ENCODE results near the gene CHAF1A.

DNA sequence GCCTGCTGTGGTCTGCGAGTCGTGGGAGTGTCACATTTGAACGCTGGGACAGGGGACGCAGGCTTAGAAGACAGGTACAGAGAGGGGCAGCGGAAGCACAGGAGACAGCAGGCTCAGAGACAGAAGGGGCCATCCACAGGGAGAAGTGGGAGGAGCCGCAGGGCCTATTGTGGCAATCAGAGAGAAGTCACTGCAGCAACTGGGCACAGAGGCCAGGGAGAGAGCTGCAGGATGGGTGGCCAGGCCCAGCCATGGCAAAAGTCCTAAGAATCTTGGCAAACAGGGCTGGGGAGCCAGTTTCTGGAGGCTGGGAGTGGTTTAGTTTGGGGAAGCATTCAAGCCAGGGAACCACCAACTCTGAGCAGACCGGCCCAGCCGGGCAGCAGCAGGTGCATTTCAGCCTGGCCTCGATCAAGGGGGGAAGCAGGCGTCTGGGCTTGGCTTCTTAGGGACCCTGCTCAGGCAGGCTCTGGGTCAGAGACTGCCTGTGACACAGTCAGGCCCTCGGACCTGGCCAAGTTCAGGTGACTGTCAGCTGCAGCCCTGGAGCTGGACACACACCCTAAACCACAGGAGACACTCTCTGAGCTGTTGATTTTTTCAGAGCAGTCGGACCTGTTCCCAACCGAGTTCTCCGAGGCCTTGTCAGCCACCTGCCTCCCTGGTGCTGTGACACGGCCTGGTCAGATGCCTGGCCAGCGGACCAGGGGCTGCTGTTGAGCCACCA, 13.9 kb upstream of the CHAF1A start:
- TF ChIP-seq GABPA (IDR thresholded peaks at IDR 0.05; ENCODE audit: borderline replicate concordance, insufficient read depth, low read length) (no peak), SP4 (IDR thresholded peaks at IDR 0.05; ENCODE audit: low read length) (no peak), EP300 (IDR thresholded peaks at IDR 0.05; ENCODE audit: borderline replicate concordance in 1 of 2, low read depth in 2 of 2, low read length in 2 of 2) (no peak), SIN3A (conservative IDR thresholded peaks at IDR 0.05 in 1 of 2, IDR thresholded peaks at IDR 0.05 in 1 of 2; ENCODE audit: low read depth in 1 of 2, low read length in 2 of 2) (no peak), JUND (IDR thresholded peaks at IDR 0.05; ENCODE audit: low read length) (no peak), KDM5A (IDR thresholded peaks at IDR 0.05; ENCODE audit: low read length) (no peak), RFX5 (IDR thresholded peaks at IDR 0.05; ENCODE audit: borderline replicate concordance, low read depth, low read length) (no peak), EZH2 (IDR thresholded peaks at IDR 0.05; ENCODE audit: low read depth, low read length, severe bottlenecking) (no peak), RXRA (IDR thresholded peaks at IDR 0.05; ENCODE audit: insufficient read depth, low read depth, low read length) (no peak), POLR2A (IDR thresholded peaks at IDR 0.05; ENCODE audit: control extremely low read depth in 1 of 2, low read depth in 2 of 2, low read length in 2 of 2) (no peak), CHD1 (IDR thresholded peaks at IDR 0.05; ENCODE audit: low read depth, low read length) (no peak), SIX5 (IDR thresholded peaks at IDR 0.05; ENCODE audit: low read depth, low read length) (no peak)
- TF ChIP-seq, protein P1, sequence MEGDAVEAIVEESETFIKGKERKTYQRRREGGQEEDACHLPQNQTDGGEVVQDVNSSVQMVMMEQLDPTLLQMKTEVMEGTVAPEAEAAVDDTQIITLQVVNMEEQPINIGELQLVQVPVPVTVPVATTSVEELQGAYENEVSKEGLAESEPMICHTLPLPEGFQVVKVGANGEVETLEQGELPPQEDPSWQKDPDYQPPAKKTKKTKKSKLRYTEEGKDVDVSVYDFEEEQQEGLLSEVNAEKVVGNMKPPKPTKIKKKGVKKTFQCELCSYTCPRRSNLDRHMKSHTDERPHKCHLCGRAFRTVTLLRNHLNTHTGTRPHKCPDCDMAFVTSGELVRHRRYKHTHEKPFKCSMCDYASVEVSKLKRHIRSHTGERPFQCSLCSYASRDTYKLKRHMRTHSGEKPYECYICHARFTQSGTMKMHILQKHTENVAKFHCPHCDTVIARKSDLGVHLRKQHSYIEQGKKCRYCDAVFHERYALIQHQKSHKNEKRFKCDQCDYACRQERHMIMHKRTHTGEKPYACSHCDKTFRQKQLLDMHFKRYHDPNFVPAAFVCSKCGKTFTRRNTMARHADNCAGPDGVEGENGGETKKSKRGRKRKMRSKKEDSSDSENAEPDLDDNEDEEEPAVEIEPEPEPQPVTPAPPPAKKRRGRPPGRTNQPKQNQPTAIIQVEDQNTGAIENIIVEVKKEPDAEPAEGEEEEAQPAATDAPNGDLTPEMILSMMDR (IDR thresholded peaks at IDR 0.05; ENCODE audit: control extremely low read depth in 1 of 3, insufficient read depth in 1 of 3, low read depth in 1 of 3, low read length in 3 of 3): no peak
- TF ChIP-seq, protein P2, sequence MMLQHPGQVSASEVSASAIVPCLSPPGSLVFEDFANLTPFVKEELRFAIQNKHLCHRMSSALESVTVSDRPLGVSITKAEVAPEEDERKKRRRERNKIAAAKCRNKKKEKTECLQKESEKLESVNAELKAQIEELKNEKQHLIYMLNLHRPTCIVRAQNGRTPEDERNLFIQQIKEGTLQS (IDR thresholded peaks at IDR 0.05; ENCODE audit: insufficient read depth, low read depth, low read length): no peak
